K562 (cell line): Measurements from ENCODE around the gene RANBP3. TPM values are rescaled to one million over a fixed set of nuclear protein-coding genes. Genes with fewer than 3 reads are reported as not detected.

Source experiments
- ATAC-seq: fragments of 200-7000 bp; cut with Tn5 transposase; 3 replicates; pipeline ENCODE4 v1.9.1; 2020; ENCODE audit warnings: moderate library complexity
- BruUV-seq: library from RNA; stranded (reverse); fragments of 400-500 nt; replicated peaks from 2 replicates; lab custom pipeline; 2021; lab: Mats Ljungman, UMichigan
- CTCF ChIA-PET: fragments of 300-600 bp; formaldehyde crosslinking; extraction: SDS; loops from one replicate; lab custom pipeline; 2021; ENCODE audit warnings: low intra/inter-chr PET ratio; lab: Yijun Ruan, JAX
- POLR2A ChIA-PET: fragments of 300-600, 350-650 bp; sonication (Branson Sonifier 250); formaldehyde crosslinking; extraction: SDS; loops from one replicate; lab custom pipeline; 2021; ENCODE audit warnings: antibody characterized with exemption, inconsistent platforms; lab: Yijun Ruan, JAX
- DNase-seq, 4 experiments: peaks; one replicate each; pipeline versions ENCODE4 v3.0.0 to v3.0.0-alpha.2; 2011 to 2018; ENCODE audit warnings: low spot score in 3 of 4, mixed read lengths in 3 of 4; ENCODE audit errors: extremely low read depth in 1 of 4
- FAIRE-seq: peaks from 2 replicates; lab custom pipeline; 2011; peaks lifted over from hg19 to GRCh38; lab: Jason Lieb, UNC
- H2AFZ ChIP-seq: 2 replicates; pipeline ENCODE4 v1.6.0; 2011; ENCODE audit warnings: low read depth, low read length, control low read depth, inconsistent platforms
- H3K27ac ChIP-seq: fragments of 200-600 bp; 3 replicates; pipeline ENCODE4 v1.8.0; 2011; ENCODE audit warnings: low read depth, mild to moderate bottlenecking, control low read depth, inconsistent platforms, low read length, moderate library complexity, mixed read lengths; ENCODE audit errors: extremely low read depth
- H3K27me3 ChIP-seq, 2 experiments: fragments of 300-600 bp in 1 of 2; 2 replicates in 1 of 2; 3 replicates in 1 of 2; pipeline versions ENCODE4 v1.6.0 to v1.8.0; 2011; ENCODE audit warnings: inconsistent platforms in 2 of 2, low read length in 2 of 2, mild to moderate bottlenecking in 1 of 2, mixed read lengths in 1 of 2, moderate library complexity in 1 of 2; ENCODE audit not compliant: control insufficient read depth in 2 of 2, insufficient read depth in 2 of 2
- H3K36me3 ChIP-seq: fragments of 300-600 bp; 3 replicates; pipeline ENCODE4 v1.8.0; 2011; ENCODE audit warnings: mild to moderate bottlenecking, low read length, inconsistent platforms; ENCODE audit not compliant: control insufficient read depth, insufficient read depth
- H3K4me1 ChIP-seq, 2 experiments: fragments of 200-600 bp in 1 of 2; replicated peaks in 1 of 2; 2 replicates in 1 of 2; 3 replicates in 1 of 2; pipeline versions ENCODE4 v1.5.1 to v1.8.0; 2011; ENCODE audit warnings: inconsistent platforms in 2 of 2, low read length in 2 of 2, mild to moderate bottlenecking in 1 of 2, mixed read lengths in 1 of 2, moderate library complexity in 1 of 2; ENCODE audit not compliant: control insufficient read depth in 2 of 2, insufficient read depth in 2 of 2
- H3K4me2 ChIP-seq: 2 replicates; pipeline ENCODE4 v1.6.1; 2011; ENCODE audit warnings: low read length, control low read depth, inconsistent platforms, mixed read lengths; ENCODE audit not compliant: insufficient read depth
- H3K4me3 ChIP-seq: fragments of 200-600 bp; sonication (generic), shearing (Covaris generic); 2 replicates; pipeline ENCODE4 v1.5.1; 2016; ENCODE audit warnings: control low read depth, inconsistent platforms
- H3K79me2 ChIP-seq: fragments of 200-600 bp; 3 replicates; pipeline ENCODE4 v1.8.0; 2011; ENCODE audit warnings: low read length, inconsistent platforms; ENCODE audit not compliant: control insufficient read depth, insufficient read depth
- H3K9ac ChIP-seq, 2 experiments: 2 replicates each; pipeline versions ENCODE4 v1.6.0 to v1.6.1; 2011; ENCODE audit warnings: low read depth in 2 of 2, low read length in 2 of 2, control low read depth in 1 of 2, inconsistent platforms in 1 of 2, mild to moderate bottlenecking in 1 of 2, mixed read lengths in 1 of 2; ENCODE audit not compliant: insufficient read depth in 1 of 2
- H3K9me1 ChIP-seq: one replicate; pipeline ENCODE4 v1.6.0; 2011; ENCODE audit warnings: inconsistent platforms, mild to moderate bottlenecking, low read length, moderate library complexity; ENCODE audit not compliant: control insufficient read depth, insufficient read depth
- H3K9me3 ChIP-seq: replicated peaks from 2 replicates; pipeline ENCODE4 v1.5.1; 2011; ENCODE audit warnings: low read depth, low read length, inconsistent platforms; ENCODE audit not compliant: control insufficient read depth, insufficient read depth
- H4K20me1 ChIP-seq: replicated peaks from 2 replicates; pipeline ENCODE4 v1.6.1; 2011; ENCODE audit warnings: low read length, inconsistent platforms, mixed read lengths; ENCODE audit not compliant: control insufficient read depth, insufficient read depth
- CBFA2T3 ChIP-seq: fragments of 450-650 bp; IDR thresholded peaks from 2 replicates; pipeline ENCODE4 v1.6.1; 2017
- CBX5 ChIP-seq: IDR thresholded peaks from 2 replicates; pipeline ENCODE4 v1.6.1; 2014; ENCODE audit warnings: low read depth, borderline replicate concordance
- CHCHD3 ChIP-seq: fragments of 250-450 bp; sonication (Bioruptor Pico); IDR thresholded peaks from 2 replicates; pipeline ENCODE4 v2.1.2; 2022; ENCODE audit warnings: mild to moderate bottlenecking
- ELF4 ChIP-seq: fragments of 450-650 bp; formaldehyde crosslinking; IDR thresholded peaks from 2 replicates; pipeline ENCODE4 v1.4.0; 2022; ENCODE audit warnings: missing genetic modification characterization
- HMGXB4 ChIP-seq: sonication (generic); formaldehyde crosslinking; IDR thresholded peaks from 2 replicates; pipeline ENCODE4 v1.8.1; 2023; ENCODE audit warnings: mild to moderate bottlenecking, missing genetic modification reagents
- IFI16 ChIP-seq: fragments of 250-450 bp; sonication (Bioruptor Pico); IDR thresholded peaks from 2 replicates; pipeline ENCODE4 v2.1.2; 2022; ENCODE audit warnings: mild to moderate bottlenecking, inconsistent platforms
- KAT2B ChIP-seq: IDR thresholded peaks from one replicate; pipeline ENCODE4 v1.6.1; 2012; ENCODE audit warnings: low read depth, mild to moderate bottlenecking, control low read depth, inconsistent platforms, low read length, moderate library complexity
- KLF16 ChIP-seq: IDR thresholded peaks from 2 replicates; pipeline ENCODE4 v1.6.1; 2016; ENCODE audit warnings: antibody characterized with exemption
- MAFG ChIP-seq: fragments of 450-650 bp; conservative IDR thresholded peaks from 2 replicates; pipeline ENCODE4 v1.6.1; 2016; ENCODE audit warnings: missing genetic modification characterization, missing compliant biosample characterization
- MECOM ChIP-seq: fragments of 250-450 bp; sonication (Bioruptor Pico); IDR thresholded peaks from 2 replicates; pipeline ENCODE4 v1.8.0; 2022; ENCODE audit warnings: inconsistent platforms
- SMARCA4 ChIP-seq: fragments of 450-650 bp; IDR thresholded peaks from 2 replicates; pipeline ENCODE4 v1.6.1; 2016
- ZHX1 ChIP-seq: fragments of 150-350 bp; conservative IDR thresholded peaks from 2 replicates; pipeline ENCODE4 v1.6.1; 2014; ENCODE audit warnings: low read length
- ZMIZ1 ChIP-seq, 2 experiments: fragments of 150-350 bp in 1 of 2; IDR thresholded peaks; 2 replicates each; pipeline ENCODE4 v1.6.1; 2012 to 2016; ENCODE audit warnings: low read depth in 2 of 2, low read length in 2 of 2, mild to moderate bottlenecking in 1 of 2, moderate library complexity in 1 of 2
- ZNF444 ChIP-seq: fragments of 250-450 bp; sonication (Bioruptor Pico); IDR thresholded peaks from 2 replicates; pipeline ENCODE4 v1.4.0; 2020; ENCODE audit warnings: mild to moderate bottlenecking, moderate library complexity
- WGBS: fragments of 100-300 bp; shearing (Covaris generic); methylation state at CpG from one replicate; pipeline ENCODE4 v1.1.6; 2016; ENCODE audit warnings: low coverage, mixed read lengths; ENCODE audit not compliant: insufficient coverage; ENCODE audit errors: missing lambda C conversion rate; 5-methylcytosine and 5-hydroxymethylcytosine counted together
- in situ Hi-C: fragments of 300-500 bp; cut with MboI; formaldehyde crosslinking; loops from 4 replicates; pipeline ENCODE4 v1.15.0; 2018; ENCODE audit warnings: inconsistent platforms, mixed read lengths
- intact Hi-C: fragments of 100-400 bp; cut with micrococcal nuclease; formaldehyde crosslinking; loops from 2 replicates; pipeline ENCODE4 v1.14.2; 2022
- polyA plus RNA-seq, 8 experiments: library from polyadenylated mRNA; depleted of rRNA in 4 of 8; stranded (reverse) in 5 of 8; unstranded in 3 of 8; fragments of >200 nt; fragmentation: Nextera tagmentation in 2 of 8; fragmentation: Illumina TruSeq in 1 of 8; extraction: Ambion mirVana in 2 of 8; extraction: Trizol in 1 of 8; gene quantifications; 2 replicates each; pipeline versions ENCODE4 v1.2.1 to v1.2.3, GENCODE V29; 2011 to 2014; ENCODE audit warnings: inconsistent platforms in 1 of 8, missing spikeins in 1 of 8
- total RNA-seq, 7 experiments: library from RNA; depleted of rRNA in 6 of 7; stranded (reverse); fragments of >200 nt in 6 of 7; fragmentation: Illumina TruSeq in 2 of 7; extraction: Trizol in 2 of 7; gene quantifications; 2 replicates each; pipeline versions ENCODE4 v1.2.1 to v1.2.3, GENCODE V29; 2011 to 2021; ENCODE audit warnings: low replicate concordance in 1 of 7

The RANBP3 gene
- total and polyA plus RNA-seq, 9 of the 15 experiments (the other 6 are each of a cell fraction or from before 2014, with no cell fraction given): 0.90 to 95.1 (median 63.2) TPM

- TF ChIP-seq ZHX1 (no peak), MAFG (tag) (no peak), CBFA2T3 (no peak), IFI16 (no peak)
These were observed 23.6 kb downstream of the RANBP3 start (continued) for GRCh38 chr19:5954293-5954692.

GRCh38 chr19:5953680-5954213 is 24.2 kb downstream of the RANBP3 start:
- POLR2A ChIA-PET: interaction anchor here (0.6 to 4.7 kb wide), 4 partner anchors 10 to 100 kb away, joined by 3 to 41 read pairs (median 4); no protein-coding TSS in a partner anchor
- peak overlapping the region; percentile 65 to 86 for H3K9ac ChIP-seq
- peaks cover 50% of the 10 kb centered on the region for H3K36me3 ChIP-seq
- CTCF ChIA-PET: no interaction called here
- peak overlapping the region; percentile 1; the same call in 1 of the 2 replicates for H3K4me3 ChIP-seq
- peaks cover 26% of the 10 kb centered on the region; the same call in 1 of the 2 replicates for H4K20me1 ChIP-seq
- H3K27me3 ChIP-seq: no peaks in the 10 kb centered on the region
- FAIRE-seq (peak; percentile 69), ATAC-seq (peak; percentile 65), DNase-seq (peak; percentile 41 to 60 (median 46))
- H3K9me3 ChIP-seq: no peaks in the 10 kb centered on the region
- H3K4me2 ChIP-seq: peak overlapping the region; percentile 71
- H3K79me2 ChIP-seq: peaks cover 98% of the 10 kb centered on the region
- WGBS: 6% methylated on average over 17 of the region's 17 CpGs
- intact Hi-C loops (no loop called here), in situ Hi-C loops (no loop called here)
- peak overlapping the region; percentile 18 for H2AFZ ChIP-seq
- H3K27ac ChIP-seq: peak overlapping the region; percentile 70
- H3K9me1 ChIP-seq: peaks cover 1% of the 10 kb centered on the region
- BruUV-seq: no TSS peak
- peaks cover 43 to 46% of the 10 kb centered on the region in 2 experiments for H3K4me1 ChIP-seq
- TF ChIP-seq ZMIZ1 (IDR thresholded peaks at IDR 0.05; ENCODE audit: low read depth in 2 of 2, low read length in 2 of 2) (no peak), HMGXB4 (CRISPR knock-in tag) (no peak), ZNF444 (CRISPR knock-in tag) (no peak), CHCHD3 (CRISPR knock-in tag) (no peak), CBX5 (no peak), SMARCA4 (peak; percentile 61), KAT2B (no peak), MECOM (CRISPR knock-in tag) (no peak), ELF4 (CRISPR knock-in tag) (0 out of 2 replicates have a peak, but pooled peaks have one; percentile 5), KLF16 (no peak)
